ENCODE results near the gene UAP1L1.
"Not testable (repeated sequence)": the region's sequence is repeated elsewhere in the genome, so short reads cannot be mapped to it uniquely, and the experiment has no call there.

Gene UAP1L1

DNA sequence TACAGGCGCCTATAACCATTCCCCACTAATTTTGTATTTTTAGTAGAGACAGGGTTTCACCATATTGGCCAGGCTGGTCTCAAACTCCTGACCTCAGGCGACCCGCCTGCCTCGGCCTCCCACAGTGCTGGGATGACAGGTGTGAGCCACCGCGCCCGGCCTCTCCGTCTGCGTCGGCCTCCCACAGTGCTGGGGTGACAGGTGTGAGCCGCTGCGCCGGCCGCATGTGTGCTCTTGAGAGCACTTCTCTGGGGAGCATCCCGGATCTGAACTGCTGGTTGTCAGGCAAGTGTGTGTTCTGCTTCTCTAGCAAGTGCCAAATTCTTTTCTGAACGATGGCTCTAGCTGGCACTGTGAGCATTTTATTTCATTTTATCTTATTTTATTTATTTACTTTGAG, 19.8 kb upstream of the UAP1L1 start:
- no peak for DNase-seq (ENCODE audit: low read depth)

- DNase-seq (ENCODE audit: low read depth), result no peak
Measured at GRCh38 chr9:137058521-137059234, 18.6 kb upstream of the UAP1L1 start.

GRCh38 chr9:137062384-137062783, 14.9 kb upstream of the UAP1L1 start:
- no peak for DNase-seq (ENCODE audit: low read depth)

GRCh38 chr9:137062798-137063197, 14.5 kb upstream of the UAP1L1 start:
- not testable (repeated sequence) for DNase-seq (ENCODE audit: low read depth)

DNA sequence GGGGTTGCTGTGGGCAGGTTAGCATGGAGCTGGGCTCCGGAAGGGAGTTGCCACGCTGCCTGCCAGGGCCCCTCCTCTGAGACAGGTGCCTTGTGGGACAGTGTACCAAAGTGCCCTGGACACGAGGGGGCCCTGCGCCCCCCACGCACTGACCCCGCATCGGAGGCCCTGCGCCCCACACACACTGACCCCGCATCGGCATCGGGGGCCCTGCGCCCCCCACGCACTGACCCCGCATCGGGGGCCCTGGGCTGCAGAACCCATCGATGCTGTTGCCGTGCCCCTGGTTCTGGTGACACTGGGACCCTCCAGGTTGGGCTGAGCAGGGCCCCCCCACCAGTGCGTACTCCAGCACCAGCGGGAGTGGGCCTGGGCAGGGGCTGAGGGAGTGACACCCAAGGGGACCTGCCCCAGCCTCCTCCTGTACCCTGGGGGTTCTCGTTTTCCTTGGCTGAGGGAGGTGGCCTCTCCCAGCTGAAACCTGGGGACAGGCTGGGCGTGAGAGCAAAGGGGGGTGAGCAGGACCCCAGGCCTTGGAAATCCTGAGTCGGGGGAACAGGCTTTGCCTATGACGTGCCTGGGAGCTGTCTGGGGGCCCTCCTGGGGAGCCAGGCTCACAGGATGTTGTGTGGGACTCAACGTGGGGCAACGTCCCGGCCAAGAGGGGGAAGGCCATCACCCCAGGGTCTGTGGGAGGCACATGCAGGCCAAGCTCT, 13.8 kb upstream of the UAP1L1 start:
- no peak for DNase-seq (ENCODE audit: low read depth)

- DNase-seq (ENCODE audit: low read depth), result no peak
Measured at GRCh38 chr9:137064027-137064879, 13.1 kb upstream of the UAP1L1 start.

GRCh38 chr9:137064880-137065164, 12.5 kb upstream of the UAP1L1 start:
- DNase-seq (ENCODE audit: low read depth), result no peak

DNA sequence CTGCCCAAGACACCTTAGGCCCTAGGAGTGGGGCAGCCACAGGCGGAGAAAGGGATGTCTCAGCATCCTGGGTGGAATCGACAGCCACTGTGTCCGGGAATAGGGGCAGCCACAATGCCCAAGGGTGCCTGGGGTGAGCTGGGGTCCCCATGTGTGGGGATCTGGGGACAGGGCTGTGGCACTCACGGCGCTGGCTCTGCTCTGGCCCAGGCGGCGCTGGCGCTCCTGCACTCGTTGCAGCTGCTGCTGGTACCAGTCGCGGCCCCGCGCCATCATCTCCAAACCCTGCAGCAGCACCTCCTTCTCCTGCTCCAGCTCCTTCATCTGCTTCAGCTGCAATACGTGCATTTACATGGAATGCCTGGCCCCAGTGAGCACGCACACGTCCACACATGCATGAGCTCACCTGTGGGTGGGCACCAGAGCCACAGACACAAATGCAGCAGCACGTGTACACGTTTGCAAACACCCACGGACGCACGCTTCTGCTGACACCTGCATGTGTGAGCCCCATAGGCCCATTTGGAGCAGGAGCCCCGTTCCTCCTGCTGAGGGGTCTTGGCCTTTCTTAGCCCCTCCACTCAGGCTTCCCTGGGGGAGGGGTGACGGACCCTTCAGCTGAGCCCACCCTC, 11.9 kb upstream of the UAP1L1 start:
- no peak for DNase-seq (ENCODE audit: low read depth)

GRCh38 chr9:137066096-137066861, 11.0 kb upstream of the UAP1L1 start:
- no peak for DNase-seq (ENCODE audit: low read depth)

DNA sequence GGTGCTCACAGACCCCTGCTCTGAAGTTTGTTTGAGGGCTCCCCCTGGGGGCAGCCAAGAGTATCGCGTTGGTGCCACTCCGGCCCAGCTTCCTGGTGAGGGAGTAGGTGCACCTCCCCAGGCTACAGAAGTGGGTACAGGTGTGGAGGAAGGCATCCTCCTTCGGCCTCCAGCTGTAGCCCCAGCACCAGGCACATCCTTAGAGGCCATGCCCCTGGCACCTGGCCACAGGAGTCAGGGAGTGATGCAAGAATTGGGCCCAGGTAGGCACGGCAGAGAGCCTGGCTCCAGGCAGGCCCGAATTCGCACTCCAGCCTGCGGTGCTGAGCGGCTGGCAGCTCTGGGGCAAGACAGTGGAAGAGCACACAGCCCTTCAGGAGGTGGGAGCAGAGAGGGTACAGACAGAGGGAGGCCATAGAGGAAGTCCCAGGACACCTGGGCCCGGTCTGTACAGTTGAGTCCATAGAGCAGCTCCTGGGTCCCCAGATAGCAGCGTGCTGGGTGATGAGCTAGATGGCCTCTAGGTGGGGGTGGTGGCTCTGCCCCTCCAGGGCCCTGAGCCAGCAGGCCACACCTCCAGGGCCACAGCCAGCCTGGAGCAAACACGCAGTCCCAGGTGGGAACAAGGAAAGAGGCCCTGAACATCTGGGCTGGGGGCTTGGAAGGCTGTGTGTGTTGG, 9.3 kb upstream of the UAP1L1 start:
- DNase-seq (ENCODE audit: low read depth), result peak; percentile 51

DNA sequence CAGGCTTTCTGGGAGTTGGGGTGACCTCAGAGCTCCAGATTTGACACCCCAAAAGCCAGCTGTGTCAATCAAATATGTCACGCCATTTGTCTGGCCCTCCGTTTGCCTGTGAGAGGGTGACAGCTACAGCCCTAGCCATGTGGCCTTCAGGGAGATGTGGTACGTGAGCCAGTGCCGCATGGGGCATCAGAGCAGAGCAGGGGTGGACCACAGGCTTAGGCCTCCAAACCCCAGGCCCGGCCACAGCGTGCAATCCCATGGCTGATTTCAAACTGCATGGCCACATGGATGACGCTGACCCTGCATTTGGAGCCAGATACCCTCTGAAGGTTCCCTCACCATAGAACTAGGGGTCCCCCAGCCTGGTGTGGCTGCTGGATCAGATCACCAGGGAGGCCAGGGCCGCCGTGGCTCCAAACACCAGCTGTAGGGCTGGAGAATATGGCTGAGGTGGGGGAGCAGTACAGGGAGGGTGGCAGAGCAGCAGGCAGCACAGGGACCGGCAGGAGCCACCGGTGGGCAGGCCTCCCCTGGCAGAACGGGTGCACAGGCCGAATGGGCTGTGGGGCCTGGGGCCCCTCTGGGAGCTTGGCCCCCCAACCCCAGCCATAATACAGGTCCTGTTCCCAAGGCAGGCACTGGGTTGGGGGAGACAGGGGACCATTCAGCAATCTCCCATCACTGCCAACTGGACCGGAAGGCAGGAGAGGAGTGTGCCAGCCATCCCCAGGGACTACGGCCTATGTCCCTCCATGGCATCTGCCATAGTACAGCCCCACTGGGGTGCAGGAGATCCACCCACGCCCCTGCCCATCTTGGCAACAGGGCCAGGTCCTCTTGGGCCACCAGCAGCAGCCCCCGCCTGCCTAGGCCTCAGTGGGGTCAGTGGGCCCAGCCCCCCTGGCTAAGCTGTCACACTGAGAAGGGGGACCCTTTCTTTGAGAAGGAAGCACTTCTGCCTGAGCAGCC, 8.5 kb upstream of the UAP1L1 start:
- no peak for DNase-seq (ENCODE audit: low read depth)

DNA sequence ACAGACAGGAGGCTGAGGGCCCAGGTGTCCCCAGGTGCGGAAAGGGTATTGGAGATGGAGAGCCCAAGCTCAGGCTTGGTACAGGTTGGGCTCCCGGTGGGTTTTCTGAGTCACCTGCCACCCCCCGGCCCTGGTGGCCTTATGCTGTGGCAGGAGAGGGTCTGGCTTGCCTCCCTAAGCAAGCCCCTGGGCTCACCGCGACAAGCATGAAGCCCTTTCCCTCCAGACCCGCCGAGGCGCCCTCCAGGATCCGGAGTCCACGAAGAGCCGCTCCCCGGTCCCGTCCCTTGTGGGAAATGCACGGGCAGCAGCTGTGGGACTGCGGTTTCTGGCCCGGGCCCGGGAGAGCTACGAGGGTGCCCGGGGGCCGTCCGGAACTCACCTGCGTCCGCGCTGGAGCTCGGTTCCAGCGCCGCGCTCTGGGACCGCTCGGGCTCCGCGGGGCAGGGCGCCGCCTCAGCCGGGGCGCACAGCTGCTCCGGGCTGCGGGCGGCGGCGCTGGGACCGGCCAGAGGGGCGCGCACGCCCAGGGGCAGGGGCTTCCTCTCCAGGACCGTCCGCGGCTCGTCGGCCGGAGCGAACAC, 7.7 kb upstream of the UAP1L1 start:
- DNase-seq (ENCODE audit: low read depth), result no peak

DNA sequence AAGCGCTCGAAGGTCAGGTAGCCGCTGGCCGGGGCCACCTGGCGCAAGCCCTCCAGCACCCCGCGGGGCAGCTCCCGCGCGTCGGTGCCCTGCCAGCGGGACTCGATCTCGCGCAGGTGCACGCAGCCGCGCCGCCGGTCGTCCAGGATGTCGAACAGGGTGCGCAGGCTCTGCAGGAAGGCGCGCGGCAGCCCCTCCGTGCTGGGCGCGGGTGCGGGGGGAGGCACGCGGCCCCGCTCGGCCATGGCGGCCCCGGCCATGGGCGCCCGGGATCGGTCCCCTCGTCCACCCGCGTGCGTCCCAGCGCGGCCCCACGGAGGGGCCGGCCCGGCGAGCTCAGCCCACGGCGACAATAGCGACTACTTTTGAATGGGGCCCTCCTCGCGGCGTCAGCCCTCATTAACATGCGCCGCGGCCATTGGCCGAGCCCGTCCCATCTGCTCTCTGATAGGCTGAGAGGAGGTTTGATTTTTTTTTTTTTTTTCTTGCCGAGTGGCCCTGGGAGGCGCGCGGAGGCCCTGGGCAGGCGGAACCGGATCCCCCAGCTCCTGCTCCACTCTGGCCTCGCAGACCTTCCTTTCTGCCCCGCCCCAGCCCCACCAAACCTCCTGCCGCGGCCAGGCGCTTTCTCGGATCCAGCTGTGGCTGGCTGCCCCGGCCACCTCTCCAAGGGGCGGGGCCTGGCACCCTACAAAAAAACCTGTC, 7.0 kb upstream of the UAP1L1 start, which contains the start of gene SAPCD2:
TSS of gene SAPCD2 (minus strand) at position 357 of the 705 bp plus-strand sequence. CDS start at position 260, 97 bp downstream.
- DNase-seq (ENCODE audit: low read depth), result peak; percentile 75

- DNase-seq (ENCODE audit: low read depth), result no peak
Measured at GRCh38 chr9:137070906-137071275, 6.4 kb upstream of the UAP1L1 start.

DNA sequence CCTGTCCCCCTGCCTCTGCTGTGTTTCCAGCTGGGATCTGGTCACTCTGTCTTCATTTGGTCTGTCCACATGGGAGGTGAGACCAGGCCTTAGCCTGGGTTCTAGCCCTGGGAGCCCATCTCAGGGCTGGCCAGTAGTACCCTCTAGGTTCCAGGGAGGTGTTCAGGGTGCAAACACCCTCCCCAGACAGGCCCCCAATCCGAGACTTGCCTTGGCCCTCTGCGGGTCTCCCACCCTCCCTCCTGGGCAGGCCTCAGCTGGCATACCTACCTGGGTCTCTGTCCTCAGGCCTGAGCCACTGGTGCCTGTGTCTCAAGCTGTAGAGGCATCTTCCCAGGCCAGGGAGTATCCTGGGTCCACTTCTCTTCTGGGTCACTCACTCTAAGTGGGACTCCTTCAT, 6.0 kb upstream of the UAP1L1 start:
- no peak for DNase-seq (ENCODE audit: low read depth)

DNA sequence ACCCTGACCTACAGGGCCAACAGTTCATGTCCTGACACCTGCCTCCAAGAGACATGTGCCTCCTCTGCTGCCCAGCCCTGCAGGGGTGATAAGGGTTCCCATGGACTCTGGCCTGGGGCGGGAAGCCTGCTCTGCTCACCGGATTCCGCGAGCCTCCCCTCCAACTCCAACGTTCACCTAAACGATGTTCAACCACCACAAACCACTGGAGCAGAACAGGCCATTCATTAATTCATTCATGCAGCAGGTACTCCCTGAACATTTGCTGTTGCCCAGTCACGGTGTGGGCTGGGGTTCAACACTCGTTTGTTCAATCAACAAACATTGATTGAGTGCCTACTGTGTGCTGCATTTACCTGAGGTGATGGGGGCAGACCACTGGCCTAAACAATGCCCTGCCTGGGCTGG, 3.3 kb upstream of the UAP1L1 start:
- DNase-seq (ENCODE audit: low read depth), result no peak

GRCh38 chr9:137074657-137075274, 2.6 kb upstream of the UAP1L1 start:
- no peak for DNase-seq (ENCODE audit: low read depth)

GRCh38 chr9:137075275-137075775, 2.0 kb upstream of the UAP1L1 start:
- no peak for DNase-seq (ENCODE audit: low read depth)

All from fibroblast of gingiva (primary cell).